Loucy (cell line): ENCODE data around the gene SPOPL.

Experiments used
- H2AFZ ChIP-seq: fragments of 200-600 bp; sonication (generic); 2 replicates; pipeline ENCODE4 v1.6.0; 2016; ENCODE audit warnings: antibody characterized with exemption, mild to moderate bottlenecking, low read length, moderate library complexity
- H3F3A ChIP-seq: fragments of 200-600 bp; 2 replicates; pipeline ENCODE4 v1.6.0; 2016; ENCODE audit warnings: antibody characterized with exemption, low read depth, mild to moderate bottlenecking
- H3K27me3 ChIP-seq: fragments of 200-600 bp; sonication (generic); 2 replicates; pipeline ENCODE4 v1.6.1; 2014; ENCODE audit warnings: low read length, mild to moderate bottlenecking; ENCODE audit not compliant: insufficient read depth, poor library complexity, severe bottlenecking
- H3K36me3 ChIP-seq: fragments of 200-600 bp; sonication (generic); 2 replicates; pipeline ENCODE4 v1.6.1; 2016; ENCODE audit warnings: low read length; ENCODE audit not compliant: insufficient read depth
- H3K4me1 ChIP-seq: fragments of 200-600 bp; sonication (generic); 2 replicates; pipeline ENCODE4 v1.5.1; 2014; ENCODE audit warnings: low read length, mild to moderate bottlenecking; ENCODE audit not compliant: insufficient read depth, poor library complexity, severe bottlenecking
- H3K4me2 ChIP-seq: fragments of 200-600 bp; sonication (generic); 2 replicates; pipeline ENCODE4 v1.6.0; 2014; ENCODE audit warnings: antibody characterized with exemption, low read length, low read depth, mild to moderate bottlenecking; ENCODE audit not compliant: poor library complexity, severe bottlenecking
- H3K4me3 ChIP-seq: fragments of 200-600 bp; sonication (generic); 2 replicates; pipeline ENCODE4 v1.5.1; 2014; ENCODE audit warnings: low read length, mild to moderate bottlenecking, mixed read lengths; ENCODE audit not compliant: poor library complexity, severe bottlenecking
- H3K79me2 ChIP-seq: fragments of 200-600 bp; sonication (generic); 2 replicates; pipeline ENCODE4 v1.6.1; 2014; ENCODE audit warnings: low read length; ENCODE audit not compliant: insufficient read depth
- H3K9ac ChIP-seq: fragments of 200-600 bp; sonication (generic); 2 replicates; pipeline ENCODE4 v1.6.0; 2014; ENCODE audit warnings: mild to moderate bottlenecking, low read depth, low read length, moderate library complexity; ENCODE audit not compliant: poor library complexity, severe bottlenecking
- H3K9me2 ChIP-seq: fragments of 200-600 bp; sonication (generic); replicated peaks from 2 replicates; pipeline ENCODE4 v1.6.1; 2016; ENCODE audit warnings: low read depth, low read length, mixed read lengths
- H3K9me3 ChIP-seq: fragments of 200-600 bp; sonication (generic); 2 replicates; pipeline ENCODE4 v1.6.1; 2014; ENCODE audit warnings: mild to moderate bottlenecking, antibody characterized with exemption, low read length, low read depth; ENCODE audit not compliant: insufficient read depth
- H4K20me1 ChIP-seq: fragments of 200-600 bp; sonication (generic); 2 replicates; pipeline ENCODE4 v1.6.0; 2014; ENCODE audit warnings: antibody characterized with exemption, low read length, mild to moderate bottlenecking; ENCODE audit not compliant: insufficient read depth, poor library complexity, severe bottlenecking
- CTCF ChIP-seq: fragments of 200-600 bp; sonication (generic); conservative IDR thresholded peaks from 2 replicates; pipeline ENCODE4 v1.5.1; 2014; ENCODE audit warnings: mild to moderate bottlenecking, antibody characterized with exemption, low read length
- EZH2phosphoT487 ChIP-seq: fragments of 200-600 bp; IDR thresholded peaks from 2 replicates; pipeline ENCODE4 v1.6.1; 2018; ENCODE audit warnings: antibody characterized with exemption, mild to moderate bottlenecking, moderate library complexity, borderline replicate concordance

SPOPL gene

GRCh38 chr2:138589663-138590062 lies 88.1 kb downstream of the SPOPL start:
- H3K9me3 ChIP-seq: no peaks in the 10 kb centered on the region
- no peaks in the 10 kb centered on the region for H3K27me3 ChIP-seq
- no peak overlapping the region for H3K4me3 ChIP-seq
- H3K9ac ChIP-seq: no peak overlapping the region
- no peaks in the 10 kb centered on the region for H3K9me2 ChIP-seq
- no peaks in the 10 kb centered on the region for H3K4me1 ChIP-seq
- no peak overlapping the region for H3K4me2 ChIP-seq
- no peak overlapping the region for H2AFZ ChIP-seq
- no peaks in the 10 kb centered on the region for H3F3A ChIP-seq
- no peaks in the 10 kb centered on the region for H3K79me2 ChIP-seq
- H3K36me3 ChIP-seq: no peaks in the 10 kb centered on the region
- no peaks in the 10 kb centered on the region for H4K20me1 ChIP-seq
- no peak for TF ChIP-seq EZH2phosphoT487
- no peak for TF ChIP-seq CTCF

GRCh38 chr2:138596403-138596802 lies 94.8 kb downstream of the SPOPL start:
- Histone ChIP-seq H3K79me2 (no peaks in the 10 kb centered on the region), H3K4me1 (no peaks in the 10 kb centered on the region), H2AFZ (no peak overlapping the region), H3F3A (no peaks in the 10 kb centered on the region), H4K20me1 (no peaks in the 10 kb centered on the region), H3K9me3 (no peaks in the 10 kb centered on the region), H3K4me3 (no peak overlapping the region), H3K4me2 (no peak overlapping the region), H3K36me3 (no peaks in the 10 kb centered on the region), H3K9ac (no peak overlapping the region), H3K9me2 (no peaks in the 10 kb centered on the region), H3K27me3 (no peaks in the 10 kb centered on the region)
- no peak for TF ChIP-seq CTCF
- TF ChIP-seq EZH2phosphoT487: no peak

DNA sequence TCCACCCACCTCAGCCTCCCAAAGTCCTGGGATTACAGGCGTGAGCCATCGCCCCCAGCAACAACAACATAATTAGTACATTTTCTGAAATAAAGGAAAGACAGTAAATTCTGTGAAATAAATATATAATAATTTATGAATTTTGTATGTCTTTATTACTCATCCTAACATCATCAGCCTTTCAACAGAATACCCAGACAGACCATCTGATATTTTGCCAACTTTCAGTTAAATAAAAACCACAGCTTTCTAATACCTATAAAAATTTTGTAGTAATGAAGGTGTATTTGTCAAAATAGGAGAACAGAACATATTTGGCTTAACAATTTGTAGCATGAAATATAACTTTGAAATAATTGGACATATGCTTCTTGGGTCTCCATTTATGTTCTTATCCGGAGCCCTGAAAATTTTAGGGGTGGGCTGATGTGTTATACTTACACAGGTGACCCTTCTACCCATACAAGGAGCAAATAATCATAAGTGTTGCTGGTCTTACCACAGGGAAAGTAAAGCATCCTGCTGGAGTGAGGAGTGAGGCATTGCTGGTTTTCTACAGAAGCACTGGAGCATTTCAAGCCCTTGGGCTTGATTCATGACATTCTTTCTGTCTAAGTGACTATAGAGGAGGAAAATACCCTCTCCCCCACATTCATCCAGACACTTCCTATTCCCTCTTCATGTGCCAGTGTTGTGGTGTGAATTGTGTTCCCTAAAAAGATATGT lies 99.3 kb downstream of the SPOPL start:
- H3K4me2 ChIP-seq: no peak overlapping the region
- H3K27me3 ChIP-seq: no peaks in the 10 kb centered on the region
- H3K36me3 ChIP-seq: no peaks in the 10 kb centered on the region
- H3K79me2 ChIP-seq: no peaks in the 10 kb centered on the region
- H3K9me3 ChIP-seq: no peaks in the 10 kb centered on the region
- no peak overlapping the region for H3K4me3 ChIP-seq
- H3K9me2 ChIP-seq: no peaks in the 10 kb centered on the region
- no peak overlapping the region for H3K9ac ChIP-seq
- no peaks in the 10 kb centered on the region for H3K4me1 ChIP-seq
- no peaks in the 10 kb centered on the region for H4K20me1 ChIP-seq
- no peaks in the 10 kb centered on the region for H3F3A ChIP-seq
- H2AFZ ChIP-seq: no peak overlapping the region
- no peak for TF ChIP-seq EZH2phosphoT487
- no peak for TF ChIP-seq CTCF
